ENCODE measurements around the gene RETREG2.

RETREG2 gene

GRCh38 chr2:219155054-219155644 lies 22.9 kb upstream of the RETREG2 start:
- Histone ChIP-seq H3K27ac (ENCODE audit: insufficient read depth, low read depth, low read length, poor library complexity, severe bottlenecking) (no peak overlapping the region), H3K36me3 (ENCODE audit: control insufficient read depth, insufficient read depth, low read length) (no peaks in the 10 kb centered on the region), H3K9me3 (ENCODE audit: control insufficient read depth, low read length) (no peaks in the 10 kb centered on the region), H3K4me3 (ENCODE audit: insufficient read depth, low read depth, low read length) (no peak overlapping the region), H3K4me1 (ENCODE audit: control insufficient read depth, insufficient read depth, low read length) (no peaks in the 10 kb centered on the region), H3K27me3 (ENCODE audit: control insufficient read depth, insufficient read depth, low read length, poor library complexity, severe bottlenecking) (no peaks in the 10 kb centered on the region)
- 39 to 40% methylated on average over 3 of the region's 4 CpGs for WGBS, 2 experiments

GRCh38 chr2:219157396-219157795 lies 20.7 kb upstream of the RETREG2 start:
- WGBS, 2 experiments: 62 to 69% methylated on average over 7 to 8 of the region's 8 CpGs
- Histone ChIP-seq H3K27ac (ENCODE audit: insufficient read depth, low read depth, low read length, poor library complexity, severe bottlenecking) (no peak overlapping the region), H3K9me3 (ENCODE audit: control insufficient read depth, low read length) (no peaks in the 10 kb centered on the region), H3K4me3 (ENCODE audit: insufficient read depth, low read depth, low read length) (no peak overlapping the region), H3K4me1 (ENCODE audit: control insufficient read depth, insufficient read depth, low read length) (no peaks in the 10 kb centered on the region), H3K27me3 (ENCODE audit: control insufficient read depth, insufficient read depth, low read length, poor library complexity, severe bottlenecking) (no peaks in the 10 kb centered on the region), H3K36me3 (ENCODE audit: control insufficient read depth, insufficient read depth, low read length) (no peaks in the 10 kb centered on the region)

- Histone ChIP-seq H3K4me1 (ENCODE audit: control insufficient read depth, insufficient read depth, low read length) (no peaks in the 10 kb centered on the region), H3K27me3 (ENCODE audit: control insufficient read depth, insufficient read depth, low read length, poor library complexity, severe bottlenecking) (peaks cover 4% of the 10 kb centered on the region), H3K27ac (ENCODE audit: insufficient read depth, low read depth, low read length, poor library complexity, severe bottlenecking) (no peak overlapping the region), H3K4me3 (ENCODE audit: insufficient read depth, low read depth, low read length) (no peak overlapping the region), H3K9me3 (ENCODE audit: control insufficient read depth, low read length) (no peaks in the 10 kb centered on the region), H3K36me3 (ENCODE audit: control insufficient read depth, insufficient read depth, low read length) (no peaks in the 10 kb centered on the region)
- WGBS, 2 experiments: 95 to 96% methylated on average over 4 of the region's 4 CpGs
These were observed 20.1 kb upstream of the RETREG2 start for GRCh38 chr2:219158025-219158424.

- Histone ChIP-seq H3K27ac (ENCODE audit: insufficient read depth, low read depth, low read length, poor library complexity, severe bottlenecking) (no peak overlapping the region), H3K4me1 (ENCODE audit: control insufficient read depth, insufficient read depth, low read length) (no peaks in the 10 kb centered on the region), H3K4me3 (ENCODE audit: insufficient read depth, low read depth, low read length) (no peak overlapping the region), H3K9me3 (ENCODE audit: control insufficient read depth, low read length) (no peaks in the 10 kb centered on the region), H3K36me3 (ENCODE audit: control insufficient read depth, insufficient read depth, low read length) (no peaks in the 10 kb centered on the region), H3K27me3 (ENCODE audit: control insufficient read depth, insufficient read depth, low read length, poor library complexity, severe bottlenecking) (peaks cover 7% of the 10 kb centered on the region)
- WGBS, 2 experiments: 92 to 94% methylated on average over 2 to 3 of the region's 3 CpGs
These were observed 19.5 kb upstream of the RETREG2 start for GRCh38 chr2:219158586-219158985.

GRCh38 chr2:219159771-219160185 lies 18.3 kb upstream of the RETREG2 start:
- Histone ChIP-seq H3K36me3 (ENCODE audit: control insufficient read depth, insufficient read depth, low read length) (no peaks in the 10 kb centered on the region), H3K4me1 (ENCODE audit: control insufficient read depth, insufficient read depth, low read length) (no peaks in the 10 kb centered on the region), H3K27ac (ENCODE audit: insufficient read depth, low read depth, low read length, poor library complexity, severe bottlenecking) (peak overlapping the region; percentile 26), H3K9me3 (ENCODE audit: control insufficient read depth, low read length) (no peaks in the 10 kb centered on the region), H3K27me3 (ENCODE audit: control insufficient read depth, insufficient read depth, low read length, poor library complexity, severe bottlenecking) (peaks cover 7% of the 10 kb centered on the region), H3K4me3 (ENCODE audit: insufficient read depth, low read depth, low read length) (peak overlapping the region; percentile 66)
- WGBS, 2 experiments: 19 to 22% methylated on average over 18 of the region's 18 CpGs

GRCh38 chr2:219160186-219161017 lies 17.7 kb upstream of the RETREG2 start, which contains the start of gene NHEJ1:
Gene NHEJ1, minus strand, starts transcription at chr2:219160815. Its CDS starts 2,453 bp downstream, at chr2:219158362.
- Histone ChIP-seq H3K4me1 (ENCODE audit: control insufficient read depth, insufficient read depth, low read length) (no peaks in the 10 kb centered on the region), H3K27me3 (ENCODE audit: control insufficient read depth, insufficient read depth, low read length, poor library complexity, severe bottlenecking) (peaks cover 7% of the 10 kb centered on the region), H3K27ac (ENCODE audit: insufficient read depth, low read depth, low read length, poor library complexity, severe bottlenecking) (peak within 1 kb of the TSS; percentile 86), H3K36me3 (ENCODE audit: control insufficient read depth, insufficient read depth, low read length) (no peaks in the 10 kb centered on the region), H3K4me3 (ENCODE audit: insufficient read depth, low read depth, low read length) (peak within 1 kb of the TSS; percentile 66), H3K9me3 (ENCODE audit: control insufficient read depth, low read length) (no peaks in the 10 kb centered on the region)
- 0 to 1% methylated on average over 70 of the region's 70 CpGs for WGBS, 2 experiments

- Histone ChIP-seq H3K4me3 (ENCODE audit: insufficient read depth, low read depth, low read length) (peak overlapping the region; percentile 66), H3K27me3 (ENCODE audit: control insufficient read depth, insufficient read depth, low read length, poor library complexity, severe bottlenecking) (peaks cover 7% of the 10 kb centered on the region), H3K36me3 (ENCODE audit: control insufficient read depth, insufficient read depth, low read length) (no peaks in the 10 kb centered on the region), H3K27ac (ENCODE audit: insufficient read depth, low read depth, low read length, poor library complexity, severe bottlenecking) (no peak overlapping the region), H3K4me1 (ENCODE audit: control insufficient read depth, insufficient read depth, low read length) (no peaks in the 10 kb centered on the region), H3K9me3 (ENCODE audit: control insufficient read depth, low read length) (no peaks in the 10 kb centered on the region)
- 71 to 72% methylated on average over 4 of the region's 4 CpGs for WGBS, 2 experiments
These were observed 17.0 kb upstream of the RETREG2 start for GRCh38 chr2:219161097-219161496.

GRCh38 chr2:219163156-219163555 lies 14.9 kb upstream of the RETREG2 start:
- no peak overlapping the region for H3K27ac ChIP-seq (ENCODE audit: insufficient read depth, low read depth, low read length, poor library complexity, severe bottlenecking)
- H3K9me3 ChIP-seq (ENCODE audit: control insufficient read depth, low read length): no peaks in the 10 kb centered on the region
- WGBS, 2 experiments: 87 to 92% methylated on average over 5 to 6 of the region's 6 CpGs
- no peak overlapping the region for H3K4me3 ChIP-seq (ENCODE audit: insufficient read depth, low read depth, low read length)
- H3K36me3 ChIP-seq (ENCODE audit: control insufficient read depth, insufficient read depth, low read length): no peaks in the 10 kb centered on the region
- H3K27me3 ChIP-seq (ENCODE audit: control insufficient read depth, insufficient read depth, low read length, poor library complexity, severe bottlenecking): peaks cover 7% of the 10 kb centered on the region
- H3K4me1 ChIP-seq (ENCODE audit: control insufficient read depth, insufficient read depth, low read length): no peaks in the 10 kb centered on the region

GRCh38 chr2:219165058-219165911 lies 12.8 kb upstream of the RETREG2 start:
- WGBS, 2 experiments: 83% methylated on average over 10 of the region's 10 CpGs
- Histone ChIP-seq H3K27me3 (ENCODE audit: control insufficient read depth, insufficient read depth, low read length, poor library complexity, severe bottlenecking) (peaks cover 7% of the 10 kb centered on the region), H3K9me3 (ENCODE audit: control insufficient read depth, low read length) (no peaks in the 10 kb centered on the region), H3K4me1 (ENCODE audit: control insufficient read depth, insufficient read depth, low read length) (no peaks in the 10 kb centered on the region), H3K4me3 (ENCODE audit: insufficient read depth, low read depth, low read length) (no peak overlapping the region), H3K36me3 (ENCODE audit: control insufficient read depth, insufficient read depth, low read length) (no peaks in the 10 kb centered on the region), H3K27ac (ENCODE audit: insufficient read depth, low read depth, low read length, poor library complexity, severe bottlenecking) (no peak overlapping the region)

- Histone ChIP-seq H3K27me3 (ENCODE audit: control insufficient read depth, insufficient read depth, low read length, poor library complexity, severe bottlenecking) (peaks cover 4% of the 10 kb centered on the region), H3K4me3 (ENCODE audit: insufficient read depth, low read depth, low read length) (no peak overlapping the region), H3K36me3 (ENCODE audit: control insufficient read depth, insufficient read depth, low read length) (no peaks in the 10 kb centered on the region), H3K9me3 (ENCODE audit: control insufficient read depth, low read length) (no peaks in the 10 kb centered on the region), H3K4me1 (ENCODE audit: control insufficient read depth, insufficient read depth, low read length) (no peaks in the 10 kb centered on the region), H3K27ac (ENCODE audit: insufficient read depth, low read depth, low read length, poor library complexity, severe bottlenecking) (no peak overlapping the region)
- 60 to 64% methylated on average over 5 of the region's 5 CpGs for WGBS, 2 experiments
These were observed 10.1 kb upstream of the RETREG2 start for GRCh38 chr2:219167997-219168396.
